Upper lobe of right lung (tissue), 1 donor: Measurements from ENCODE around the gene COX7A2. TPM values are rescaled to one million over a fixed set of nuclear protein-coding genes. Genes with fewer than 3 reads are reported as not detected.

Source experiments
- ATAC-seq: fragments of 200-7000 bp; cut with Tn5 transposase; one replicate; pipeline ENCODE4 v1.9.1; 2020; ENCODE audit warnings: mild to moderate bottlenecking, moderate library complexity
- DNase-seq: peaks from one replicate; pipeline ENCODE4 v3.0.0-alpha.2; 2020
- H3K27ac ChIP-seq: fragments of 200-600 bp; one replicate; pipeline ENCODE4 v1.8.0; 2022
- H3K27me3 ChIP-seq: fragments of 200-600 bp; one replicate; pipeline ENCODE4 v1.8.0; 2022; ENCODE audit warnings: mild to moderate bottlenecking
- H3K36me3 ChIP-seq: fragments of 200-600 bp; one replicate; pipeline ENCODE4 v1.8.0; 2022
- H3K4me1 ChIP-seq: fragments of 200-600 bp; one replicate; pipeline ENCODE4 v1.8.0; 2022
- H3K4me3 ChIP-seq: fragments of 200-600 bp; one replicate; pipeline ENCODE4 v1.8.0; 2022; ENCODE audit warnings: mild to moderate bottlenecking
- H3K9me3 ChIP-seq: fragments of 200-600 bp; one replicate; pipeline ENCODE4 v1.8.0; 2022
- CTCF ChIP-seq: fragments of 200-600 bp; IDR thresholded peaks from one replicate; pipeline ENCODE4 v1.8.0; 2022; ENCODE audit warnings: antibody characterized with exemption
- intact Hi-C: fragments of 100-400 bp; cut with DNase I; formaldehyde crosslinking; loops from one replicate; pipeline ENCODE4 v1.11.0; 2022
- total RNA-seq: library from RNA; stranded (reverse); fragmentation: NEBNext Ultra II Directional; extraction: Animal tissue kit (Norgen Biotek cat#: 25700); gene quantifications from one replicate; pipeline ENCODE4 v1.2.1, GENCODE V29; 2021
- donor health status: DM: no; HTN: yes; CAD: no; lungs with severe emphysema.

Gene COX7A2
- total RNA-seq, 1 donor from 2014 or later = 240 TPM

- Histone ChIP-seq H3K27ac (no peak overlapping the region), H3K36me3 (no peaks in the 10 kb centered on the region), H3K27me3 (peaks cover 64% of the 10 kb centered on the region), H3K4me3 (no peak overlapping the region), H3K4me1 (peaks cover 34% of the 10 kb centered on the region), H3K9me3 (no peaks in the 10 kb centered on the region)
- ATAC-seq (no peak), DNase-seq (no peak)
- intact Hi-C loops = no loop called here
- no peak for TF ChIP-seq CTCF
These were observed 40.9 kb downstream of the COX7A2 start for GRCh38 chr6:75202676-75203131.

- Histone ChIP-seq H3K27ac (no peak overlapping the region), H3K27me3 (peaks cover 57% of the 10 kb centered on the region), H3K4me3 (no peak overlapping the region), H3K36me3 (no peaks in the 10 kb centered on the region), H3K9me3 (no peaks in the 10 kb centered on the region), H3K4me1 (peaks cover 34% of the 10 kb centered on the region)
- ATAC-seq (no peak), DNase-seq (no peak)
- intact Hi-C loops = no loop called here
- TF ChIP-seq CTCF = no peak
These were observed 41.5 kb downstream of the COX7A2 start for GRCh38 chr6:75201901-75202672.

GRCh38 chr6:75201021-75201420 is 42.6 kb downstream of the COX7A2 start:
- ATAC-seq (no peak), DNase-seq (no peak)
- H3K27ac ChIP-seq = no peak overlapping the region
- intact Hi-C loops = no loop called here
- TF ChIP-seq CTCF = no peak
- no peaks in the 10 kb centered on the region for H3K9me3 ChIP-seq
- H3K36me3 ChIP-seq = no peaks in the 10 kb centered on the region
- H3K27me3 ChIP-seq = peaks cover 47% of the 10 kb centered on the region
- no peak overlapping the region for H3K4me3 ChIP-seq
- H3K4me1 ChIP-seq = peaks cover 24% of the 10 kb centered on the region

- Histone ChIP-seq H3K4me1 (peaks cover 13% of the 10 kb centered on the region), H3K27me3 (peaks cover 36% of the 10 kb centered on the region), H3K4me3 (no peak overlapping the region), H3K36me3 (no peaks in the 10 kb centered on the region), H3K9me3 (no peaks in the 10 kb centered on the region), H3K27ac (no peak overlapping the region)
- no peak for ATAC-seq
- intact Hi-C loops = no loop called here
- TF ChIP-seq CTCF = no peak
- no peak for DNase-seq
These were observed 43.7 kb downstream of the COX7A2 start for GRCh38 chr6:75199889-75200288.

GRCh38 chr6:75196081-75196687 is 47.4 kb downstream of the COX7A2 start:
- H3K36me3 ChIP-seq = no peaks in the 10 kb centered on the region
- DNase-seq (no peak), ATAC-seq (no peak)
- H3K9me3 ChIP-seq = no peaks in the 10 kb centered on the region
- H3K4me3 ChIP-seq = no peak overlapping the region
- H3K4me1 ChIP-seq = no peaks in the 10 kb centered on the region
- peaks cover 15% of the 10 kb centered on the region for H3K27me3 ChIP-seq
- intact Hi-C loops = no loop called here
- H3K27ac ChIP-seq = no peak overlapping the region
- TF ChIP-seq CTCF = no peak
